ENCODE measurements around the gene EHD4. TPM values are rescaled to one million over a fixed set of nuclear protein-coding genes. Genes with fewer than 3 reads are reported as not detected.

The EHD4 gene
- polyA plus RNA-seq, 2 of the 4 experiments (the other 2 are of a cell fraction) = 8.2 to 9.0 TPM

- Histone ChIP-seq H3K27ac (no peak overlapping the region), H3K4me3 (no peak overlapping the region), H3K4me2 (no peak overlapping the region), H3K9me3 (no peaks in the 10 kb centered on the region), H3K4me1 (no peaks in the 10 kb centered on the region)
- no peak for ATAC-seq
- no peak for FAIRE-seq
- ChIA-PET POLR2A (no interaction called here), CTCF (interaction anchor here (0.9 to 13.7 kb wide), 5 partner anchors 13 to 145 kb away, joined by 3 to 247 read pairs (median 41); no protein-coding TSS in a partner anchor)
- 86% methylated on average over 7 of the region's 18 CpGs for WGBS (ENCODE audit: missing lambda C conversion rate)
- no peak for DNase-seq (ENCODE audit: low read depth in 1 of 2, low spot score in 1 of 2)
- no peak for TF ChIP-seq FOSB (CRISPR knock-in tag; IDR thresholded peaks at IDR 0.05)
- no peak for TF ChIP-seq HOXB13 (CRISPR knock-in tag; IDR thresholded peaks at IDR 0.05; ENCODE audit: low read depth)
- TF ChIP-seq TP53 (CRISPR knock-in tag; IDR thresholded peaks at IDR 0.05) = no peak
- TF ChIP-seq EHF (CRISPR knock-in tag; IDR thresholded peaks at IDR 0.05) = no peak
- no peak for TF ChIP-seq MAFK (IDR thresholded peaks at IDR 0.05; ENCODE audit: partially characterized antibody)
These were observed 19.9 kb upstream of the EHD4 start for GRCh38 chr15:41992151-41992802.

GRCh38 chr15:41990691-41991090, 18.3 kb upstream of the EHD4 start:
- no peak for TF ChIP-seq CEBPB (IDR thresholded peaks at IDR 0.05)
- no peak for TF ChIP-seq CBX2 (IDR thresholded peaks at IDR 0.05; ENCODE audit: borderline replicate concordance, low read depth)
- TF ChIP-seq CHD2 (IDR thresholded peaks at IDR 0.05; ENCODE audit: low read length, partially characterized antibody) = no peak
- TF ChIP-seq POLR2A (IDR thresholded peaks at IDR 0.05; ENCODE audit: low read length) = no peak
- TF ChIP-seq JUNB (IDR thresholded peaks at IDR 0.05) = no peak
- TF ChIP-seq NPAS2 (CRISPR knock-in tag; IDR thresholded peaks at IDR 0.05; ENCODE audit: borderline replicate concordance) = no peak
- TF ChIP-seq CTCF (IDR thresholded peaks at IDR 0.05) = no peak
- TF ChIP-seq PHF8 (IDR thresholded peaks at IDR 0.05; ENCODE audit: borderline replicate concordance, low read depth) = no peak
- CTCF ChIA-PET = interaction anchor here (0.9 to 13.7 kb wide), 18 partner anchors 10 to 151 kb away, joined by 3 to 247 read pairs (median 8); no protein-coding TSS in a partner anchor

GRCh38 chr15:41990243-41990605, 17.9 kb upstream of the EHD4 start:
- WGBS (ENCODE audit: missing lambda C conversion rate) = 41% methylated on average over 4 of the region's 7 CpGs
- no peak for DNase-seq (ENCODE audit: low read depth in 1 of 2, low spot score in 1 of 2)
- TF ChIP-seq E2F6 (IDR thresholded peaks at IDR 0.05; ENCODE audit: borderline replicate concordance, low read depth) (no peak), HOXA7 (CRISPR knock-in tag; IDR thresholded peaks at IDR 0.05) (no peak), CTCF (IDR thresholded peaks at IDR 0.05) (no peak), BCL3 (IDR thresholded peaks at IDR 0.05) (no peak), TFCP2L1 (CRISPR knock-in tag; IDR thresholded peaks at IDR 0.05) (no peak), HDAC2 (IDR thresholded peaks at IDR 0.05) (no peak), NR3C1 (IDR thresholded peaks at IDR 0.05) (no peak), PHF8 (IDR thresholded peaks at IDR 0.05; ENCODE audit: borderline replicate concordance, low read depth) (no peak), MAFK (IDR thresholded peaks at IDR 0.05; ENCODE audit: partially characterized antibody) (no peak), HEYL (CRISPR knock-in tag; IDR thresholded peaks at IDR 0.05) (no peak), ZC3H11A (IDR thresholded peaks at IDR 0.05) (no peak), CHD4 (IDR thresholded peaks at IDR 0.05; ENCODE audit: borderline replicate concordance) (no peak), NPAS2 (CRISPR knock-in tag; IDR thresholded peaks at IDR 0.05; ENCODE audit: borderline replicate concordance) (no peak), FOXS1 (CRISPR knock-in tag; IDR thresholded peaks at IDR 0.05) (no peak), FOSB (CRISPR knock-in tag; IDR thresholded peaks at IDR 0.05) (no peak), CHD2 (IDR thresholded peaks at IDR 0.05; ENCODE audit: low read length, partially characterized antibody) (no peak), POLR2A (IDR thresholded peaks at IDR 0.05; ENCODE audit: low read length) (no peak)
- no peak overlapping the region for H3K4me3 ChIP-seq
- no peaks in the 10 kb centered on the region for H3K4me1 ChIP-seq
- H3K9me3 ChIP-seq = no peaks in the 10 kb centered on the region
- FAIRE-seq = no peak
- ATAC-seq = no peak
- ChIA-PET CTCF (interaction anchor here (0.7 to 13.7 kb wide), 34 partner anchors 10 to 489 kb away, joined by 3 to 247 read pairs (median 6); partner anchors contain the start of genes EHD4, PLA2G4D and PLA2G4E), POLR2A (interaction anchor here (1.2 kb wide), 1 partner anchor 18 kb away, joined by 3 read pairs; the partner anchor contains the start of gene EHD4)
- no peak overlapping the region for H3K4me2 ChIP-seq
- no peak overlapping the region for H3K27ac ChIP-seq

More at GRCh38 chr15:41990691-41991090, 18.3 kb upstream of the EHD4 start:
- POLR2A ChIA-PET = no interaction called here
- no peak overlapping the region for H3K27ac ChIP-seq
- ATAC-seq (no peak), DNase-seq (ENCODE audit: low read depth in 1 of 2, low spot score in 1 of 2) (no peak), FAIRE-seq (no peak)
- no peaks in the 10 kb centered on the region for H3K9me3 ChIP-seq
- 61% methylated on average over 3 of the region's 3 CpGs for WGBS (ENCODE audit: missing lambda C conversion rate)
- H3K4me1 ChIP-seq = no peaks in the 10 kb centered on the region
- no peak overlapping the region for H3K4me2 ChIP-seq
- H3K4me3 ChIP-seq = no peak overlapping the region

Measured in A549 (cell line).